HG03342 (cell line): ENCODE results near the gene WDR37.
"Not testable (repeated sequence)": the region's sequence is repeated elsewhere in the genome, so short reads cannot be mapped to it uniquely, and the experiment has no call there.

Experiments
- ATAC-seq: cut with Tn5 transposase; IDR thresholded peaks from one replicate; pipeline ENCODE4 v1.9.1; 2021; ENCODE audit warnings: mild to moderate bottlenecking, moderate library complexity; ENCODE audit not compliant: unreplicated experiment

Gene WDR37, protein sequence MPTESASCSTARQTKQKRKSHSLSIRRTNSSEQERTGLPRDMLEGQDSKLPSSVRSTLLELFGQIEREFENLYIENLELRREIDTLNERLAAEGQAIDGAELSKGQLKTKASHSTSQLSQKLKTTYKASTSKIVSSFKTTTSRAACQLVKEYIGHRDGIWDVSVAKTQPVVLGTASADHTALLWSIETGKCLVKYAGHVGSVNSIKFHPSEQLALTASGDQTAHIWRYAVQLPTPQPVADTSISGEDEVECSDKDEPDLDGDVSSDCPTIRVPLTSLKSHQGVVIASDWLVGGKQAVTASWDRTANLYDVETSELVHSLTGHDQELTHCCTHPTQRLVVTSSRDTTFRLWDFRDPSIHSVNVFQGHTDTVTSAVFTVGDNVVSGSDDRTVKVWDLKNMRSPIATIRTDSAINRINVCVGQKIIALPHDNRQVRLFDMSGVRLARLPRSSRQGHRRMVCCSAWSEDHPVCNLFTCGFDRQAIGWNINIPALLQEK

DNA sequence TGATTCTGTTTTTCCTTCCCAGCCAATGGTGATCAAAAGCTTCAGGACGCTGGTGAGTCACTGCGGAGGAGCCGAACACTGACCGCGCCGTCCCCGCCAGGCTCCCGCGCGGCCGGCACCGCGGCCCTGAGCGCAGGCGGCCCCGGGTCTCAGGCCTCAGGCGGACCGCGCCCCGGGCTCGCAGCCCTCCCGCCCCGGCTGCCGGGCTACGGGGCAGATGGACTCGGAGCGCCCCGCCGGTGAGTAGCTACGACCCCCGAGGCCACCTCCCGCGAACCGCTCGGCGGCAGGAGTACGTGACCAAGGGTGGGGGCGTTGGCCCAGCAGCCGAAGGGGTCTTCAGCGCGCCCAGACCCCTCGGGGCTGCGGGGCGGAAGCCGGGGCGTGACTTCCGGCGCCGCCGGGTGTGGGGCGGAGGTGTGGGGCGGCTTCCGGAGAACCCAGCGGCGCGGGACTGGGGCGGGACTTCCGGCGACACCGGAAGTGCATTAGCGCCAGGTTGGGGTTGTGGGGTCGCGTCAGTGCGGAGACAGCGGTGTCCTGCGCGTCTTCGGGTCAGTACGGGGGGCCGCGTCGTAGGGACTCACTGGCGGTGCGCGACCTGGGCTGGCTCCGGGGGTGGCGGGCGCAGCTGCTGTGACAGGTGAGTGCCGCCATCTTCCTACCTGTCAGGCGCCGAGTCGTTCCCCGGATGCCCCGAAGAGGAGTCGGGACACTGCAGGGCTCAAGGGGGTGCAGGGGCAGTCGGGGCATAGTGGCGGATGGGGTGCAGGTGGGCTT, at the start of gene WDR37:
Gene WDR37, plus strand, starts transcription at position 60 of the 780 bp plus-strand sequence. CDS start 15,771 bp downstream, outside the sequence.
- ATAC-seq = peak; percentile 94

DNA sequence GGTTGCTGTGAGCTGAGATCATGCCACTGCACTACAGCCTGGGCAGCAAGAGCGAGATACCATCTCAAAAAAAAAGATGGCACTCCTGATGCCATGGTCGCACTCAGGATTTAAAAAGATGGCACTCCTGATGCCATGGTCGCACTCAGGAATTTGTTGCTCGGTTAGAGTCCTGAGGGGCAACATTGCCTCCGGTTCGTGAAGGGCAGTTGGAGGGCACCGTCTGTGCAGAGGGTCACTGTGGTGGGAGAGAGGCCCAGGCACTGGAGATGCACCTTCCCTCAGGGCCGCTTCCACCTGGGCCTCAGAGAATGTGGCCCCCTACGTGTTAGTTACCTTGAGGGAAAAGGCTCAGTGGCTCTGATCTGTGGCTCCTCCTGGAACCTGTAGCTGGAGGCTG, 49.6 kb upstream of the WDR37 start:
- no peak for ATAC-seq

DNA sequence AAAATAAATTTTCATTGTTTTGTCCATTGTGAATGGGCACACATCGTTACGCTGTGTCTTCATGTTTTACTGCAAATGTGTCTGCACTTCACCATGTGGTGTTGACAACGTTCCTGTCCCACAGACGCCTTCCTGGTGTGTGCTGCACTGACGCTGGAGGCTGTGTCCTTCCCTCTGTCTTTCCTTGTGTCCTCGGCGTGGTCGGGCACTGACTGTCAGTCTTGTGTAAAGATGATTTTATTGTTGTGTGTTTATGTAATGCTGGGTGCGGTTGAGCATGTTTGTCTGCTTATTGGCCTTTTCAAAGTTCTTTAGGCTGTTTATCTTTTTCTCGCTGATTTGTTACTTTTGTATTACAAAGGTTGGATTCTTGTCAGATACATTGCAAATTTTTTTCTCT, 48.6 kb upstream of the WDR37 start:
- ATAC-seq = no peak

DNA sequence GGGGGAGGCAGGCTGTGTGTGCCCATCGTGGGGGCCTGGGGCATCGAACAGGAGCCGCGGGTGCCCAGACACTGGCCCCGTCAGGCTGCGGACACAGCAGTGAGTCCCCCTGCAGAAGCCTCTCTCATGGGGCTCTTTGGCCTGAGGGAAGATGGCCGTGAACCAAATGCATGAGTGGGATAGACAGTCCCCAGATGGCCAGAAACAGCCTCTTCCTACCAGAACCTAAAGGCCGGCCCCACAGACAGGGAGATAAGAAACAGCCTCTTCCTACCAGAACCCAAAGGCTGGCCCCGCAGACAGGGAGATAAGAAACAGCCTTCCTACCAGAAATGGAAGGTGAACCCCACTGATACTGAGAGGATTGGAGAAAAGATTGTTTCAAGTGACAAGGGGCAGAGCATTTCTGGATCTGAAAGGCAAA, 47.1 kb upstream of the WDR37 start:
- no peak for ATAC-seq

DNA sequence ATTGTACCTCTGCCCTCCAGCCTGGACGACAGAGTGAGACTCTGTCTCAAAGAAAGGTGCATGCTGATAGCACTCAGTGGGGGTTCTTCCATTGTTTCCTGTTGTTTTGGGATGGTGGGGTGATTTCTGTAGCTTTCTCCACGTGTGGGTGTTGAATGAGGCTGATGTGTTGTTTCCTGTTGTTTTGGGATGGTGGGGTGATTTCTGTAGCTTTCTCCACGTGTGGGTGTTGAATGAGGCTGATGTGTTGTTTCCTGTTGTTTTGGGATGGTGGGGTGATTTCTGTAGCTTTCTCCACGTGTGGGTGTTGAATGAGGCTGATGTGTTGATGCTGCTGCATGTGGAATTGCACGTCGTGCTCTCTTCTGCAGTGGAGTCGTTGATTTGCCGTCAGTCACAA, 46.2 kb upstream of the WDR37 start:
- ATAC-seq = not testable (repeated sequence)

DNA sequence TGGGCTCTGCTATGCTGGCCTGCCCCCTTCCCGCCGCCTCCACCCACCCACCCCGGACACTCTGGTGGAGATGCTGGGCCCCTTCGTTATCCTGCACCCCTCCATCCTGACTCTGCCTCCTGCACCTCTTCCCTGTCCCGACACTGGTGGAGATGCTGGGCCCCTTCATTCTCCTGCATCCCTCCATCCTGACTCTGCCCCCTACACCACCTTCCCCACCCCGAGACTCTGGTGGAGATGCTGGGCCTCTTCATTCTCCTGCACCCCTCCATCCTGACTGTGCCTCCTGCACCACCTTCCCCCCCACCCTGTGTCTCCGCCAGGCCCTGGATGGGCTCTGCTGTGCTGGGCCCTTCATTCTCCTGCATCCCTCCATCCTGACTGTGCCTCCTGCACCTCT, 45.5 kb upstream of the WDR37 start:
- no peak for ATAC-seq

DNA sequence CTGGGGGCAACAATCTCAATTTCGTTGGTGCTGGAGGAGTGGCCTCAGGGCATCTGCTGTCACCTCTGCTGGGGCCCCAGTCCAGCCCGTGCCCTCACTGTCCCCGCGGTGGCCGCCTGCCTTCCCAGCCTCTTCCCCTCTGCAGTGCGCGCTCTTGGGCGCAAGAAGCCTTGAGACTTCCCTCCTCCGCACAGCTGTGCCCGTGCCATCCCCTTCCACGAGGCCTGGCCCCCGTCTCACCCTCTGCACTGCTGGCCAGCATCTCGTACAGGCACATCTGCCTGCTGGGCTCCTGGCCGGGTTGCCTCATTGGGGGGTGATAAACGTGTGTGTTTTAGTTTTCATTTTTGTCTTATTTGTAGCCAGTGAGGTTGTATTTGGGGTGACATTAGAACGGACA, 44.5 kb upstream of the WDR37 start:
- ATAC-seq = no peak

DNA sequence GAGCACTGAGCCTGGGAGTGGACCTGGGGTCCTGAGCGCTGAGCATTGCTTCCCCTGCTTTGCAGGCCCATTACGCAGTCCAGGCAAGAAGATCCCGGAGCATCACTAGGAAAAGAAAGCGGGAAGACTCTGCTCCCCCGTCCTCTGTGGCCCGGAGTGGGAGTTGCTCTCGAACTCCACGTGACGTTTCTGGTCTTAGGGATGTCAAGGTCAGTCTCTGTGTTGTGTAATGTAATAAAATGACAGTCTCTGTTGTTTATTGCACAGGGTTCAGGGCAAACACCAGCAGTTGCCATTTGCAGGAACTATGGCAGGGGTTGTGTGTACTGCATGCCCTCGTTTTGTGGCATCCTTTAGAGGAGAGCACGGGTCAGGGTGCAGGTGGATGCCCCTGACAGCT, 40.5 kb upstream of the WDR37 start:
- no peak for ATAC-seq

DNA sequence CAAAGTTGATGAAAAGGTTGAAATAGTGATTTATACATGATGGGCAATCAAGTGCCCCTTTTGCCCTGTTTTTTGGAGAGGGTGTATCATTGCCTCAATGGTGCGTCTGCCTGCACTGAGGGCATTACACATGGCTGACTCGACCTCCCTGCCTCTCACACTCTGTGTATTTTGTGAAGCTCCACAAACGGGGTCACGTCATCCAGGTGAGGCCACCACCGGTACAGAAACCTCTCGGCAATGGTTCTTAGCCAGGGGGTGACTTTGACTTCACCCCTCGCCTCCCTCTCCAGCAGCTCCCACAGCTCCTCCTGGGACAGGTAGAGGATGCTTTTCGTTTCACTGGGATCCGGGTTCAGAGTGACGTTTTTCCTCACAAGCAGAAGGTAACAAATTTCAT, 36.8 kb upstream of the WDR37 start:
- no peak for ATAC-seq

DNA sequence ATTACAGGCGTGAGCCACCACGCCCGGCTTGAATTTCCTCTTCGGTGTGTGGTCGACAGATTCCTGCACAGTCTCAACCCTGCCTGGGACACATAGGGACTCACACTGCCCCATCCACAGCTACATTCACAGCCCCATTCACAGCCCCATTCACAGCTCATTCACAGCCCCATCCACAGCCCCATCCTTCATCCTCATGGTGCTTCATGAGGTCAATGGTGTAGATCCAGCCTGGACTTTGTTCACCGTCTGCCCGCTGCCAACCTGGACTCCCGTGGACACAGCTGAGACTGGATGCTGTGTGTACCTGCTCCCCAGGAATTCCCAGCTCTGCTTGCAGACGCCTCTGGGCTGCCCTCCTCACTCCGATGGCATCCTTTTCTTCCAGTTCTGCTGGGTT, 35.7 kb upstream of the WDR37 start:
- no peak for ATAC-seq

DNA sequence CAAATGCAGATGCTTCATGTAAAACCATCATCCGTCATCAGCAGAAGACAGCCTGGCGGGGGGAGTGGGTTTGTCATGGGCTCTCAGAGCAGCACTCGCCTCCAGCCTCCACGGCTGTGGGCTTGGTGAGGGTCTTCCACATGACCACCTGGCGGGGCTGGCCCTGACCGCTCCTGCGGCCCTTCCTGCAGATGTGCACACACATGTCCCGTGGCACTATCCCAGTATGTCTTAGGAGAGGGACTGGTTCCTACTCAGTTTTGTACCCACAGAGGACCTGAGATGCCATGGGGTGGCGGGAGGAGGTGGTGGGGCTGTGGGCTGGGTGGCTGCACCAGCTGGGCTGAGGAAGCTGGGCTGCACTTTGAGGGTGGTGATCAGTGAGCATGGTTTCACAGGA, 35.2 kb upstream of the WDR37 start:
- no peak for ATAC-seq

DNA sequence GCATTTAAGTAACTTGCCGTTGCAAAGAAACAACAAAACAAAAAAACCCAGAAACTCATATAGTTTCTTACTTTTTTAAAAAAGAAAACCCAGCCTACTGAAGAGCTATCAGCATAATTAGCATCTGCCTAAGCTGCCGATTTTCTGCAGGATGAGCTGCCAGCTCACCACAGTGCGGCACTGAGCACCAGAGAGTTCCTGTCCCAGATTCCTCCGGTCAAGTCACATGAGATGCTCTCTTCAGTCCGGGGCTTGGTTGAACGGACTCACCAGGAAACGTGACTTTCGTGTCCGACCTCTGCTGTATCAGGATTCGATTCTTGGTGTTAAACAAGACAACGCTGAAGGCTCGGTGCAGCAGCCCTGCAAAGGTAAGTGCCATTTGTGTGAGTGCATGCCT, 33.8 kb upstream of the WDR37 start:
- no peak for ATAC-seq

DNA sequence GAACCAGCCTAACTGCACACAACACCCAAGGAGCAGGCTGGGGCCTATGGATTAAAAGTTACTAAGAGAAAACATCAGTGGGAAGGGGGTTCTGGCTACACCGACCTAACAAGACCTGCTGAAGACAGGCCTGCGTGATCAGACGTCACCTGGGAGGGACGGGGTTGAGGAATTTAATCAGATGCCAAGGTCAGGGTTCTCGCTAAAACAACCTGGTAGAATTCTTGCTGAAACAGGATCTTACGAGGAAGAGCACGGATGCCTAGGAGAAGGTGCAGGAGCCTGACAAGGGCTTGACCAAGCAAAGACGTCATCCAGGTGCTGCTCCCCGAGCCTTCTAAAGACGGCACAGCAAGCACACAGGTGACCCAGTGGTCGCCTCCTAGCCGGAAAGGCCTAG, 32.1 kb upstream of the WDR37 start:
- no peak for ATAC-seq

DNA sequence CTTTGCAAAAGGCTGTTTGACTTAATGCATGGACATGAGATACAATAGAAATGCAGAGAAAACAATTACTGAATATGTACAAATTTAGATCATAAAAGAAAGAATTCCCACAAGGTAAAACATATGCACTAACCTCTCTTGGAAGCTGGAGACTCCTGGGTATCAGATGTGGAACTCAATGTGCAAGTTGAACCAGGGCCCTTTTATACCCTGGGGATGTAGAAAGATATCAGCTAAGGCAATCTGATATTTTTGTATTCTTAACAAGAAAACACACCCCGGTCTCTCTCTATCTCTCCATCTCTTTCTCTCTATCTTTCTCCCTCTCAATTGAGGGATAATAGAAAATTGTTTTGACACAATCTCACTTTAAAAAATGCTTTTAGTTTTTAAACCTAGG, 30.5 kb upstream of the WDR37 start, which contains the start of gene IDI2:
Gene IDI2, minus strand, starts transcription at position 177 of the 400 bp plus-strand sequence. CDS start 1,136 bp downstream, outside the sequence.
- no peak for ATAC-seq

DNA sequence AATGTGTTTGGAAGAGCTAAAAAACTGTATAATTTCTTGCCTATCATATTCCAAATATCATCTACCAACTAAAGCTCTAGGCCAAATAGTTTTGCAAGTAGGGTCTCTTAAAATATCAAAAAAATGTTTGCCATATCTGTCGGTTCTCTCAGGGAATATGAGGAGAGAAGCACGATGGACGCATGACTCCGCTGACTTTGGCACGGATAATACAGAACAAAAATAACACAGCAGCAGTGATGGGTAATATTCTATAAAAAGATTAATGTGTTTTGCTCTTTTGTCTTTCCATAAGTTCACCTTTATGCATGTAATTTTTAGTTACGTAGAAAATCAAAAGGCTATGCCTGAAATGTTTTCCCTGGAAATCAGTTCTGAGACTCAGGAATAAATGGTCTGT, 29.6 kb upstream of the WDR37 start:
- no peak for ATAC-seq

DNA sequence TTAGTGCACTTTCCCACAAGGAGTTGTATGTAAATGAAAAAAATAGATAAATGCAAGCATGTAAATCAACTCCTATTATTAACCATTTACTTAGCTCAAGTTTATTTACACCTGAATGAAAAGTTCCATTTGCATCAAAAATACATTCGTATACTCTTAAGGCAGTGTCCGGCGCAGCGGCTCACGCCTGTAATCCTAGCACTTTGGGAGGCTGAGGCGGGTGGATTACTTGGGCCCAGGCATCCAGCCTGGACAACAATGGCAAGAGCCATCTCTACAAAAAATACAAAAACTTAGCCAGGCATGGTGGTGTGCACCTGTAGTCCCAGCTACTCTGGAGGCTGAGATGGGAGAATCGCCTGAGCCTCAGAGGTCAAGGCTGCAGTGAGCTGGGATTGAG, 26.3 kb upstream of the WDR37 start:
- no peak for ATAC-seq

DNA sequence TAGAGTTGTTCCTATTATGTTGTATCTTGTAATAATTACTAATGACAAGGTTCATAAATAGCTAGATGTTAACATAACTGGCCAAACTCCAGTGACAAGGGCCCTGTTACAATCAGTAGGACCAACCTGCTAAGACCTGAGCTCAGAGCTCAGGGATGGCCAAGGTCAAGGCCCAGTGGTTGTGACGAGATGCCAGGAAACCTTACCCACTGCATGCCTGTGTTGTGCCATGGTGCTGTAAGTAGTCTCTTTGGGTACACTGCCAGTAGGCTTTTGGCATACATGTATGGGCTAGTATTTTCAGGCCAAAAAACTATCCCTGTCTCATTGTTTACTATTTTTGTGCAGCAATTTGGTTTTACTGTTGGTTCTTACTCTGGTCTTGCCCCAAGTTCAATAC, 22.6 kb upstream of the WDR37 start:
- no peak for ATAC-seq

DNA sequence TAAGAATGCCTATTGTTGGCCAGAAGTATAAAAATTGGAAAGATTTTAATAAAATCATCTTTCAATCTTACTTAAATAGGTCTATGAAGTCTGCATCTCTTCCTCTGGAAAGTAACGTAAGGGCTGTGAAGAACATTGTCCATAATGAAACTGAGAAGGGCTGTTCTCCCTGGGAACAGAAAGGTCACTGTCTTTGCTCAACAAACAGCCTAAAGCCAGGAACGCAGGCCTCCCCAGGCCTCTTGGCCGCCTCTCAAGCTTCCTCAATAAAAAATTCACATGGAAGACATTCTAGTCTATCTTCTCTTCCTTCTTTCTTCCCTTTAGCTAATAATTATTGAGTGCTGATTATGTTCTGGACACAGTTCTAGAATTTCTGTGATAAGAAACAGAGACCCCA, 21.4 kb upstream of the WDR37 start:
- ATAC-seq = no peak

DNA sequence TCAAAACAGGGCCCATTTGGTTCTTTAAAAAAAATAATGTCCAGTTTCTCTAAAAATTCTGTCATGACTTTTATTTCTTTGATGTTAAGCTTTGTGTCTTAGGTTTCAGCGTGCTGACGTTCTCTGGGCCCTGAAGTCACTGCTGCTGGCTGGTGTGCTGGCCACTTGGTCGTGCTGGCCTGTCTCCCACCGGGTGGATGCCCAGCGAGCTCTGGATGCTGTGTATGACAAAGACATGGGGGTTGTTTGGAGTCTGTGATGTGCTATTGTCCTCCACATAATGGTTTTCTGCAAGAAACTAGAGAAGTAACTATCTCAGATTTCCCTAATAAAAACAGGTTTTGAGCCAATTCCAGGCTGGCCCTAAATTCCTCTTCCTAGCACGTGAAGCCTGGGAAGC, 21.0 kb upstream of the WDR37 start:
- no peak for ATAC-seq

DNA sequence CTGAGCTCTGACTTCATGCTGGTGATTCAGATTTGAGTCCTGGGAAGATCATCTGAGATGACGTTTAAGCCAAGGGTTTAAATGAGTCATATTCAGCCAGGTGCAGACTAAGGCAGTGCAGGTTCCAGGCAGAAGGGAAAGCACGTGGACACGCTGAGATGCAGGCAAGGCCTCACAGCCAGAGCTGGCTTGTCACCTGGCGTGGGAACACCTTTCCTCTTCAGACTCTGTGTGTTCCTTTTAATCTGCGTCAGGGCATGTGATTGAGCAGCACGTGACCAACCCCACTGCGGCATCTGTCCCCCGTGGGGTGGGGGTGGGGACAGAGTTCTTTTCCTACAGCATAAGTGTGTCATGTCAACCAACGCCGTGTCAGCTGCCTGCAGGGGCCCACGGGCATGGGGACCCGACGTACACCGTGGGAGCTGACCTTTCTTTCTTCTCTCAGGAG, 19.8 kb upstream of the WDR37 start:
- peak; percentile 65 for ATAC-seq

DNA sequence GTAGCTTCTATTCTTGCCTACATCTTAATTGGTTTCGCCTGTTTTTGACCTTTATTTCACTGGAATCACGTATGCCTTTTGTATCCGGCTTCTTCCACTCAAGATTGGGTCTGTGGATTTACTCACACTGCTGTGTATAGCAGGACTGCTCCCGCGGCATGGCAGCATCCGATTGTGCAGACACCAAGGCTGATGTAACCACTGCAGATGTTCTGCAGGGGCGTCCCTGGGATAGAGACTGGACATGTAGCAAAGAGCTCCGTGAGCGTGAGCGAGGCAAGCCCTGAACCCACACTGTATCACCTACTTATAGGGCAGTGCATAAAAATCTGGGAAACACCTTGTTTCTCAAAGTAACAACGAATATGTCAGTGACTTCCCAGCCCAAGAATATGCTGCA, 19.1 kb upstream of the WDR37 start:
- no peak for ATAC-seq

DNA sequence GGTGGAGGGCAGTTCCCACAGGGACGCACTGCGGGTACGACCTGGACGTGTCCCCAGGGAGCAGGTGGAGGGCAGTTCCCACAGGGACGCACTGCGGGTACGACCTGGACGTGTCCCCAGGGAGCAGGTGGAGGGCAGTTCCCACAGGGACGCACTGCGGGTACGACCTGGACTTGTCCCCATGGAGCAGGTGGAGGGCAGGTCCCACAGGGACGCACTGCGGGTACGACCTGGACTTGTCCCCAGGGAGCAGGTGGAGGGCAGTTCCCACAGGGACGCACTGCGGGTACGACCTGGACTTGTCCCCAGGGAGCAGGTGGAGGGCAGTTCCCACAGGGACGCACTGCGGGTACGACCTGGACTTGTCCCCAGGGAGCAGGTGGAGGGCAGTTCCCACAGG, 17.4 kb upstream of the WDR37 start:
- not testable (repeated sequence) for ATAC-seq
